K562 (cell line): ENCODE measurements around the gene ZNF667. TPM values are rescaled to one million over a fixed set of nuclear protein-coding genes. Genes with fewer than 3 reads are reported as not detected.

Source experiments
- CTCFL ChIP-seq: IDR thresholded peaks from 2 replicates; pipeline ENCODE4 v1.6.1; 2011; ENCODE audit warnings: borderline replicate concordance, low read depth, mild to moderate bottlenecking, moderate library complexity, low read length; ENCODE audit not compliant: insufficient read depth, poor library complexity, severe bottlenecking
- ETS2 ChIP-seq: IDR thresholded peaks from 2 replicates; pipeline ENCODE4 v1.6.1; 2016; ENCODE audit warnings: borderline replicate concordance, missing genetic modification characterization, mild to moderate bottlenecking, moderate library complexity, missing compliant biosample characterization; ENCODE audit not compliant: poor library complexity, severe bottlenecking
- FOS ChIP-seq: IDR thresholded peaks from 3 replicates; pipeline ENCODE4 v1.6.1; 2011; ENCODE audit not compliant: insufficient read length; ENCODE audit errors: extremely low read depth
- GABPA ChIP-seq: fragments of 200-800 bp; sonication (Bioruptor generic); conservative IDR thresholded peaks from 2 replicates; pipeline ENCODE4 v1.6.1; 2016; ENCODE audit warnings: low read depth, missing genetic modification characterization, missing compliant biosample characterization
- HCFC1 ChIP-seq: IDR thresholded peaks from 2 replicates; pipeline ENCODE4 v1.6.1; 2012; ENCODE audit warnings: low read depth, low read length, improper control_type of control experiment
- HDAC1 ChIP-seq, 2 experiments: fragments of 450-650 bp; IDR thresholded peaks; 2 replicates each; pipeline ENCODE4 v1.6.1; 2016 to 2017; ENCODE audit warnings: inconsistent platforms in 1 of 2, mild to moderate bottlenecking in 1 of 2, moderate library complexity in 1 of 2
- KDM2B ChIP-seq: fragments of 250-450 bp; sonication (Bioruptor Pico); IDR thresholded peaks from 2 replicates; pipeline ENCODE4 v1.8.0; 2021; ENCODE audit warnings: mild to moderate bottlenecking, moderate library complexity
- KLF10 ChIP-seq: fragments of 250-450 bp; sonication (Bioruptor Pico); IDR thresholded peaks from 2 replicates; pipeline ENCODE4 v1.6.1; 2021; ENCODE audit warnings: matching md5 sums
- MLX ChIP-seq, 2 experiments: fragments of 450-650 bp in 1 of 2; sonication (generic) in 1 of 2; formaldehyde crosslinking; conservative IDR thresholded peaks; 2 replicates each; pipeline versions ENCODE4 v1.4.0 to v1.8.1; 2020 to 2022; ENCODE audit warnings: mild to moderate bottlenecking in 1 of 2, missing genetic modification reagents in 1 of 2
- NR4A1 ChIP-seq, 2 experiments: fragments of 250-450 bp in 1 of 2; fragments of 450-650 bp in 1 of 2; sonication (Bioruptor Pico) in 1 of 2; IDR thresholded peaks; 2 replicates each; pipeline versions ENCODE4 v1.4.0 to v1.6.1; 2016 to 2020; ENCODE audit warnings: mild to moderate bottlenecking in 2 of 2, missing compliant biosample characterization in 1 of 2, missing genetic modification characterization in 1 of 2, moderate library complexity in 1 of 2
- ZBED1 ChIP-seq: IDR thresholded peaks from 2 replicates; pipeline ENCODE4 v1.6.1; 2014
- ZBTB40 ChIP-seq, 2 experiments: fragments of 450-650 bp in 1 of 2; sonication (generic) in 1 of 2; formaldehyde crosslinking in 1 of 2; IDR thresholded peaks; 2 replicates each; pipeline versions ENCODE4 v1.7.1 to v1.9.0; 2016 to 2022; ENCODE audit warnings: inconsistent platforms in 1 of 2, mild to moderate bottlenecking in 1 of 2, missing genetic modification reagents in 1 of 2
- ZNF174 ChIP-seq: fragments of 250-450 bp; sonication (Bioruptor Pico); IDR thresholded peaks from 2 replicates; pipeline ENCODE4 v1.4.0; 2020; ENCODE audit warnings: mild to moderate bottlenecking
- polyA plus RNA-seq, 8 experiments: library from polyadenylated mRNA; depleted of rRNA in 4 of 8; stranded (reverse) in 5 of 8; unstranded in 3 of 8; fragments of >200 nt; fragmentation: Nextera tagmentation in 2 of 8; fragmentation: Illumina TruSeq in 1 of 8; extraction: Ambion mirVana in 2 of 8; extraction: Trizol in 1 of 8; gene quantifications; 2 replicates each; pipeline versions ENCODE4 v1.2.1 to v1.2.3, GENCODE V29; 2011 to 2014; ENCODE audit warnings: inconsistent platforms in 1 of 8, missing spikeins in 1 of 8
- total RNA-seq, 7 experiments: library from RNA; depleted of rRNA in 6 of 7; stranded (reverse); fragments of >200 nt in 6 of 7; fragmentation: Illumina TruSeq in 2 of 7; extraction: Trizol in 2 of 7; gene quantifications; 2 replicates each; pipeline versions ENCODE4 v1.2.1 to v1.2.3, GENCODE V29; 2011 to 2021; ENCODE audit warnings: low replicate concordance in 1 of 7

The ZNF667 gene
- total and polyA plus RNA-seq, 9 of the 15 experiments (the other 6 are each of a cell fraction or from before 2014, with no cell fraction given), result not detected

- TF ChIP-seq HCFC1 (peak; percentile 92), CTCFL (no peak), GABPA (no peak), ZNF174 (CRISPR knock-in tag) (no peak), KLF10 (no peak), ETS2 (no peak), NR4A1 (CRISPR knock-in tag; IDR thresholded peaks at IDR 0.05) (no peak), NR4A1 (tag; IDR thresholded peaks at IDR 0.05) (peak; percentile 47; the same call in 1 of the 2 replicates), KDM2B (CRISPR knock-in tag) (no peak), MLX (CRISPR knock-in tag; conservative IDR thresholded peaks at IDR 0.05) (no peak), HDAC1 (IDR thresholded peaks at IDR 0.05) (peak in 1 of 2 experiments; percentile 95; a peak in 2 of 4 replicates), FOS (no peak), ZBTB40 (IDR thresholded peaks at IDR 0.05) (peak; percentile 52; the same call in 1 of the 2 replicates), ZBTB40 (CRISPR knock-in tag; IDR thresholded peaks at IDR 0.05) (no peak), ZBED1 (0 out of 2 replicates have a peak, but pooled peaks have one; percentile 34)
Observed at GRCh38 chr19:56403764-56404704, 73.1 kb downstream of the ZNF667 start, which contains the start of gene ZNF583 (continued).
